Peyer's patch (tissue), 4 donors: Measurements from ENCODE around the gene MYRIP.

Experiments
- CTCF ChIP-seq, 6 experiments: fragments of 450-650 bp in 4 of 6; fragments of 200-600 bp in 2 of 6; sonication (generic) in 1 of 6; IDR thresholded peaks; one replicate each; pipeline ENCODE4 v1.5.1; 2017 to 2019; ENCODE audit warnings: antibody characterized with exemption in 6 of 6, mild to moderate bottlenecking in 3 of 6, moderate library complexity in 1 of 6
- POLR2A ChIP-seq, 2 donors: fragments of 450-650 bp; IDR thresholded peaks; one replicate each; pipeline ENCODE4 v1.5.1; 2017; ENCODE audit warnings: antibody characterized with exemption in 2 of 2, mild to moderate bottlenecking in 2 of 2, moderate library complexity in 2 of 2

GRCh38 chr3:40055956-40056355 lies 246.5 kb downstream of the MYRIP start:
- TF ChIP-seq CTCF (IDR thresholded peaks at IDR 0.05) (no peak), POLR2A (IDR thresholded peaks at IDR 0.05) (no peak)
